SJCRH30 (cell line): ENCODE measurements around the gene RIMOC1. TPM values are rescaled to one million over a fixed set of nuclear protein-coding genes. Genes with fewer than 3 reads are reported as not detected.

ENCODE experiments used
- total RNA-seq: library from RNA; depleted of rRNA; stranded (reverse); fragments of >200 nt; shearing (Covaris generic); gene quantifications from 2 replicates; pipeline ENCODE4 v1.2.3, GENCODE V29; 2014; rRNA removed

Gene RIMOC1
- total RNA-seq, 1 experiment from 2014 or later, result 44.7 TPM

Other genes starting within 250 kb of the RIMOC1 start
- gene OXCT1, start 33.9 kb upstream of the RIMOC1 start, total RNA-seq, result 55.3 and 65.9 TPM in 2 replicates
- 5.6 TPM in 2 replicates for gene FBXO4, start 20.9 kb downstream of the RIMOC1 start, total RNA-seq